AML-193 (cell line): ENCODE results near the gene MFSD11.
"Not testable (repeated sequence)": the region's sequence is repeated elsewhere in the genome, so short reads cannot be mapped to it uniquely, and the experiment has no call there.

Experiments used
- DNase-seq, 2 experiments: peaks; one replicate each; lab custom pipeline; 2025; lab: John Stamatoyannopoulos, UW

MFSD11 gene

GRCh38 chr17:76737676-76738467 is at the start of gene MFSD11:
MFSD11 (plus strand) TSS chr17:76738119; CDS start chr17:76738353, 234 bp downstream.
- DNase-seq: peak; percentile 91 to 97

GRCh38 chr17:76688165-76688622 is 49.7 kb upstream of the MFSD11 start:
- no peak for DNase-seq

GRCh38 chr17:76689859-76690258 is 48.1 kb upstream of the MFSD11 start:
- no peak for DNase-seq

- DNase-seq: no peak
These were observed 47.2 kb upstream of the MFSD11 start for GRCh38 chr17:76690596-76691280.

- DNase-seq: no peak
These were observed 46.3 kb upstream of the MFSD11 start for GRCh38 chr17:76691379-76692191.

GRCh38 chr17:76695059-76695831 is 42.7 kb upstream of the MFSD11 start:
- DNase-seq: no peak

GRCh38 chr17:76696763-76697701 is 40.9 kb upstream of the MFSD11 start:
- DNase-seq: no peak

GRCh38 chr17:76697702-76698465 is 40.0 kb upstream of the MFSD11 start:
- DNase-seq: no peak

GRCh38 chr17:76698466-76698977 is 39.4 kb upstream of the MFSD11 start:
- DNase-seq: not testable (repeated sequence)

GRCh38 chr17:76700270-76700616 is 37.7 kb upstream of the MFSD11 start:
- DNase-seq: no peak

GRCh38 chr17:76700617-76701470 is 37.1 kb upstream of the MFSD11 start:
- no peak for DNase-seq

- no peak for DNase-seq
These were observed 36.4 kb upstream of the MFSD11 start for GRCh38 chr17:76701471-76701967.

GRCh38 chr17:76702076-76702475 is 35.8 kb upstream of the MFSD11 start:
- no peak for DNase-seq

GRCh38 chr17:76702941-76703637 is 34.8 kb upstream of the MFSD11 start:
- DNase-seq: no peak

- DNase-seq: no peak
These were observed 33.1 kb upstream of the MFSD11 start for GRCh38 chr17:76704805-76705204.

- DNase-seq: no peak
These were observed 31.1 kb upstream of the MFSD11 start for GRCh38 chr17:76706817-76707216.

GRCh38 chr17:76707985-76708807 is 29.7 kb upstream of the MFSD11 start:
- DNase-seq: no peak
